ENCODE results near the gene NEK10.
"Not testable (repeated sequence)": the region's sequence is repeated elsewhere in the genome, so short reads cannot be mapped to it uniquely, and the experiment has no call there.

NEK10 gene

DNA sequence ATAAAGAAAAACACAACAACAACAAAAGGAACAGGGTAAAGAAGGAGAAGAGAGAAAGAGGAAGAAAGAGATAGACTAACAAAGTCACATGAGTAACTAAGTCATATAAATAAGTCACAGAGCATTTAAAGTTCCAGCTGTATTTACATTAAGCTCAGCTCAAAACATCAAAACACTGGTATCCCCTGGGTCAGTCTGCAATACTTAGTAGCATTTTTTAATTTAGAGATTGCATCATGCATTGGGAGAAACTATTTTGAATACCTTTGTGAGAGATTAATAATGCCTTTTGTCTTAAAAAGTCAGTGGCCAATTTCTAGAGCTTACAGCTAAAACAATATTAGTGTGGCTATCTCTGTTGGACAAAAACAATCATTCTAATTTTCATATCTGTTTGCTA, 78.4 kb downstream of the NEK10 start:
- no peaks in the 10 kb centered on the region for H3K79me2 ChIP-seq (ENCODE audit: insufficient read depth, low read length)
- H3K9ac ChIP-seq (ENCODE audit: low read length) = no peak overlapping the region
- TF ChIP-seq, protein P1, sequence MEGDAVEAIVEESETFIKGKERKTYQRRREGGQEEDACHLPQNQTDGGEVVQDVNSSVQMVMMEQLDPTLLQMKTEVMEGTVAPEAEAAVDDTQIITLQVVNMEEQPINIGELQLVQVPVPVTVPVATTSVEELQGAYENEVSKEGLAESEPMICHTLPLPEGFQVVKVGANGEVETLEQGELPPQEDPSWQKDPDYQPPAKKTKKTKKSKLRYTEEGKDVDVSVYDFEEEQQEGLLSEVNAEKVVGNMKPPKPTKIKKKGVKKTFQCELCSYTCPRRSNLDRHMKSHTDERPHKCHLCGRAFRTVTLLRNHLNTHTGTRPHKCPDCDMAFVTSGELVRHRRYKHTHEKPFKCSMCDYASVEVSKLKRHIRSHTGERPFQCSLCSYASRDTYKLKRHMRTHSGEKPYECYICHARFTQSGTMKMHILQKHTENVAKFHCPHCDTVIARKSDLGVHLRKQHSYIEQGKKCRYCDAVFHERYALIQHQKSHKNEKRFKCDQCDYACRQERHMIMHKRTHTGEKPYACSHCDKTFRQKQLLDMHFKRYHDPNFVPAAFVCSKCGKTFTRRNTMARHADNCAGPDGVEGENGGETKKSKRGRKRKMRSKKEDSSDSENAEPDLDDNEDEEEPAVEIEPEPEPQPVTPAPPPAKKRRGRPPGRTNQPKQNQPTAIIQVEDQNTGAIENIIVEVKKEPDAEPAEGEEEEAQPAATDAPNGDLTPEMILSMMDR (IDR thresholded peaks at IDR 0.05; ENCODE audit: low read length) = no peak
- no peak for TF ChIP-seq EZH2 (IDR thresholded peaks at IDR 0.05; ENCODE audit: borderline replicate concordance, low read length)
- no peaks in the 10 kb centered on the region for H3F3A ChIP-seq (ENCODE audit: insufficient read depth, low read length)
- H3K27ac ChIP-seq (ENCODE audit: low read depth, low read length, poor library complexity, severe bottlenecking) = no peak overlapping the region
- no peaks in the 10 kb centered on the region for H3K27me3 ChIP-seq (ENCODE audit: insufficient read depth, low read length)
- no peaks in the 10 kb centered on the region for H3K9me3 ChIP-seq (ENCODE audit: low read length)
- H3K36me3 ChIP-seq (ENCODE audit: insufficient read depth, low read length) = no peaks in the 10 kb centered on the region
- H3K4me3 ChIP-seq (ENCODE audit: low read depth, low read length, poor library complexity, severe bottlenecking) = no peak overlapping the region
- H3K4me1 ChIP-seq (ENCODE audit: insufficient read depth, low read length, severe bottlenecking) = no peaks in the 10 kb centered on the region
- H3K4me2 ChIP-seq (ENCODE audit: low read length) = no peak overlapping the region
- H3K9me2 ChIP-seq (ENCODE audit: low read depth, low read length) = no peaks in the 10 kb centered on the region
- no peak overlapping the region for H2AFZ ChIP-seq (ENCODE audit: low read length)
- H4K20me1 ChIP-seq (ENCODE audit: insufficient read depth, low read length) = no peaks in the 10 kb centered on the region

DNA sequence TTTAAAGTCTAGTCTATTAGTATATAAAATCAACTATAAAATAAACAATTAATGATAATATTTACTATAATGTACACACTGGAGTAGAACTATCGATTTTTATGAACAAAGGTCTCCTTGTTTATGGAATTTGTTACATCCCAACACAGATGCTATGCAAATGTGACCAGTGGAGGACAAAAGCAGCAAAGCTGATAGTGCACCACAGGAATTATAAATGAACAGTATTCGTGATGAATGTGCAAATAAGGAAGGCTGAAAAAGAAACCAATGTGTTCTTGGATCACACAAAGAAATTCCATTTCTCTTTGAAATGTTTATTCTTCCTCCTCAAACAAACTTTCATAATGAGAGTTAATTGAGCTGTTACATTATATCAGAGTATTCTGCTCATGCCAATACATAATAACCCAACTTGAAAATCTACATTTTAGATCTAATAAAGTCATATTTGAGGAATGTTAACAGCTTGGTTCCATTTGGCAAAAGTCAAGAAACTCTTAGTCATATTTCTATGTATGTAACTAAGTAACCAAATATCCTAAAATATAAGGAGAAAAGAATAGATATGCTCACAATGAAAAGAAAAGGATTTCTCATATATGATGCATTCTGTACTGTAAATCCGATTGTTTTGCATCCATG, 79.3 kb downstream of the NEK10 start:
- no peaks in the 10 kb centered on the region for H3K36me3 ChIP-seq (ENCODE audit: insufficient read depth, low read length)
- no peak overlapping the region for H2AFZ ChIP-seq (ENCODE audit: low read length)
- H3K4me3 ChIP-seq (ENCODE audit: low read depth, low read length, poor library complexity, severe bottlenecking) = no peak overlapping the region
- TF ChIP-seq, protein P1 (IDR thresholded peaks at IDR 0.05; ENCODE audit: low read length) = no peak
- H3K27ac ChIP-seq (ENCODE audit: low read depth, low read length, poor library complexity, severe bottlenecking) = no peak overlapping the region
- no peaks in the 10 kb centered on the region for H3K27me3 ChIP-seq (ENCODE audit: insufficient read depth, low read length)
- H3F3A ChIP-seq (ENCODE audit: insufficient read depth, low read length) = no peaks in the 10 kb centered on the region
- no peak overlapping the region for H3K9ac ChIP-seq (ENCODE audit: low read length)
- H4K20me1 ChIP-seq (ENCODE audit: insufficient read depth, low read length) = no peaks in the 10 kb centered on the region
- no peaks in the 10 kb centered on the region for H3K79me2 ChIP-seq (ENCODE audit: insufficient read depth, low read length)
- H3K9me2 ChIP-seq (ENCODE audit: low read depth, low read length) = no peaks in the 10 kb centered on the region
- no peaks in the 10 kb centered on the region for H3K4me1 ChIP-seq (ENCODE audit: insufficient read depth, low read length, severe bottlenecking)
- H3K4me2 ChIP-seq (ENCODE audit: low read length) = no peak overlapping the region
- no peaks in the 10 kb centered on the region for H3K9me3 ChIP-seq (ENCODE audit: low read length)

DNA sequence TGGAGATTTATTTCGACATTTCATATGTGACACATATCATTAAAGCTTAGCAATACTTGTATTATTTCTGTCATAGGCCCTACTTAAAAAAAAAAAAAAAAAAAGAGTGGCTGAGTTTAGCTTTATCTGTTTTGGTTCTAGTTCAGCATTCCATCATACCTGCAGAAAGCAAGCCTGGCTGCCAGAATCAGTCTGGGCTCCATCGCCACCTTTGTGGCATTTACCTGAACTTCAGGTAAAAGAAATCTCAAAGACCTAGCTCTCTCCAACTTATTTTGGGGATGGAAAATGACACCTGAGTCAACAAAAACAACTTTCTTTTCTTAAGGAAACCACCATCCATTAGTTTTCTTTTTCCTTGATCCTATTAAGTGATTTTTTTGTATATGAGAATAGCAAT, 82.1 kb downstream of the NEK10 start:
- H3K79me2 ChIP-seq (ENCODE audit: insufficient read depth, low read length) = no peaks in the 10 kb centered on the region
- H3K27me3 ChIP-seq (ENCODE audit: insufficient read depth, low read length) = no peaks in the 10 kb centered on the region
- no peak overlapping the region for H3K4me2 ChIP-seq (ENCODE audit: low read length)
- no peaks in the 10 kb centered on the region for H3K9me2 ChIP-seq (ENCODE audit: low read depth, low read length)
- H3K27ac ChIP-seq (ENCODE audit: low read depth, low read length, poor library complexity, severe bottlenecking) = no peak overlapping the region
- TF ChIP-seq, protein P1 (IDR thresholded peaks at IDR 0.05; ENCODE audit: low read length) = no peak
- TF ChIP-seq EZH2 (IDR thresholded peaks at IDR 0.05; ENCODE audit: borderline replicate concordance, low read length) = no peak
- no peaks in the 10 kb centered on the region for H3K9me3 ChIP-seq (ENCODE audit: low read length)
- H3K36me3 ChIP-seq (ENCODE audit: insufficient read depth, low read length) = no peaks in the 10 kb centered on the region
- H2AFZ ChIP-seq (ENCODE audit: low read length) = no peak overlapping the region
- no peaks in the 10 kb centered on the region for H3F3A ChIP-seq (ENCODE audit: insufficient read depth, low read length)
- no peaks in the 10 kb centered on the region for H4K20me1 ChIP-seq (ENCODE audit: insufficient read depth, low read length)
- no peak overlapping the region for H3K9ac ChIP-seq (ENCODE audit: low read length)
- H3K4me1 ChIP-seq (ENCODE audit: insufficient read depth, low read length, severe bottlenecking) = no peaks in the 10 kb centered on the region
- no peak overlapping the region for H3K4me3 ChIP-seq (ENCODE audit: low read depth, low read length, poor library complexity, severe bottlenecking)

GRCh38 chr3:27286467-27286866, 82.7 kb downstream of the NEK10 start:
- not testable (repeated sequence) for H3K4me3 ChIP-seq (ENCODE audit: low read depth, low read length, poor library complexity, severe bottlenecking); H2AFZ ChIP-seq (ENCODE audit: low read length); H3K27me3 ChIP-seq (ENCODE audit: insufficient read depth, low read length); H3K9me2 ChIP-seq (ENCODE audit: low read depth, low read length); H4K20me1 ChIP-seq (ENCODE audit: insufficient read depth, low read length); H3F3A ChIP-seq (ENCODE audit: insufficient read depth, low read length); H3K9ac ChIP-seq (ENCODE audit: low read length); H3K4me2 ChIP-seq (ENCODE audit: low read length); H3K9me3 ChIP-seq (ENCODE audit: low read length); H3K36me3 ChIP-seq (ENCODE audit: insufficient read depth, low read length); H3K4me1 ChIP-seq (ENCODE audit: insufficient read depth, low read length, severe bottlenecking); H3K79me2 ChIP-seq (ENCODE audit: insufficient read depth, low read length); H3K27ac ChIP-seq (ENCODE audit: low read depth, low read length, poor library complexity, severe bottlenecking)
